ENCODE data around the gene TMCO6. TPM values are rescaled to one million over a fixed set of nuclear protein-coding genes. Genes with fewer than 3 reads are reported as not detected.
"Not testable (repeated sequence)": the region's sequence is repeated elsewhere in the genome, so short reads cannot be mapped to it uniquely, and the experiment has no call there.

The TMCO6 gene
- polyA plus RNA-seq, 1 donor from 2014 or later = 23.5 TPM

GRCh38 chr5:140611020-140611521, 28.2 kb upstream of the TMCO6 start:
- H3F3A ChIP-seq (ENCODE audit: insufficient read depth, low read length, poor library complexity, severe bottlenecking) = no peaks in the 10 kb centered on the region
- no peak overlapping the region for H3K4me2 ChIP-seq (ENCODE audit: low read length)
- no peaks in the 10 kb centered on the region for H3K9me2 ChIP-seq (ENCODE audit: insufficient read depth, low read length)
- no peak overlapping the region for H3K27ac ChIP-seq (ENCODE audit: low read length)
- no peaks in the 10 kb centered on the region for H4K20me1 ChIP-seq (ENCODE audit: insufficient read depth)
- no peak overlapping the region for H3K4me3 ChIP-seq (ENCODE audit: low read length)
- H3K9me3 ChIP-seq (ENCODE audit: low read length) = no peaks in the 10 kb centered on the region
- no peaks in the 10 kb centered on the region for H3K79me2 ChIP-seq (replicated peaks; ENCODE audit: insufficient read depth, low read length)
- no peak overlapping the region for H3K9ac ChIP-seq (ENCODE audit: low read length)
- no peak for TF ChIP-seq MXI1 (conservative IDR thresholded peaks at IDR 0.05; ENCODE audit: poor library complexity, severe bottlenecking)
- TF ChIP-seq REST (IDR thresholded peaks at IDR 0.05; ENCODE audit: borderline replicate concordance) = no peak
- no peak for TF ChIP-seq EP300 (conservative IDR thresholded peaks at IDR 0.05; ENCODE audit: poor library complexity, severe bottlenecking)
- no peak for TF ChIP-seq TAF1 (IDR thresholded peaks at IDR 0.05; ENCODE audit: low read depth)
- TF ChIP-seq EZH2 (IDR thresholded peaks at IDR 0.05; ENCODE audit: borderline replicate concordance, insufficient read depth, low read length, poor library complexity, severe bottlenecking) = no peak
- no peaks in the 10 kb centered on the region for H3K27me3 ChIP-seq (ENCODE audit: insufficient read depth, low read depth, low read length)
- H2AFZ ChIP-seq (ENCODE audit: low read depth, low read length) = no peak overlapping the region
- no peaks in the 10 kb centered on the region for H3K36me3 ChIP-seq (ENCODE audit: insufficient read depth, low read length)

DNA sequence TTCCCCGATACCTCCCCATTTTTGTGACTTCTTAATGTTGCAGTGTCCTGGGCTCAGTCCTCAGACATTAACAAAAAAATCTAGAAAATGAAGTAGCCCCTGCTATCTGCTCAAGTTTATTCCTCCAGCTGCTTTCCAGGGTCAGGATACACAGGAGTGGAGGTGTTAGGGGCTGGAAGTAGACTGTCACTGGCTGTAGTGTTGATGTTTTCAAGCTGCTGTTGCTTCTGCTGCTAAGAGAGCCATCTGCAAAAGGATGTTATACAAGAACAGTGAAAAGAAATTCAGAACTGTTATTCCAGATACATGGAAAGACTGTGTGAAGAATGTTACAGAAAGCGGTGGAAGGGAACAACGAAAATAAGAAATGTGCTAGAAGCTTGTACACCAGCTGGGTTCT, 16.9 kb upstream of the TMCO6 start:
- Histone ChIP-seq H2AFZ (ENCODE audit: low read depth, low read length) (no peak overlapping the region), H4K20me1 (ENCODE audit: insufficient read depth) (no peaks in the 10 kb centered on the region), H3K27me3 (ENCODE audit: insufficient read depth, low read depth, low read length) (no peaks in the 10 kb centered on the region), H3K9ac (ENCODE audit: low read length) (no peak overlapping the region), H3F3A (ENCODE audit: insufficient read depth, low read length, poor library complexity, severe bottlenecking) (no peaks in the 10 kb centered on the region), H3K4me2 (ENCODE audit: low read length) (no peak overlapping the region), H3K36me3 (ENCODE audit: insufficient read depth, low read length) (no peaks in the 10 kb centered on the region), H3K27ac (ENCODE audit: low read length) (no peak overlapping the region), H3K4me3 (ENCODE audit: low read length) (no peak overlapping the region), H3K9me3 (ENCODE audit: low read length) (no peaks in the 10 kb centered on the region), H3K9me2 (ENCODE audit: insufficient read depth, low read length) (no peaks in the 10 kb centered on the region), H3K79me2 (replicated peaks; ENCODE audit: insufficient read depth, low read length) (no peaks in the 10 kb centered on the region)
- TF ChIP-seq EP300 (conservative IDR thresholded peaks at IDR 0.05; ENCODE audit: poor library complexity, severe bottlenecking) (no peak), EZH2 (IDR thresholded peaks at IDR 0.05; ENCODE audit: borderline replicate concordance, insufficient read depth, low read length, poor library complexity, severe bottlenecking) (no peak), SMC3 (conservative IDR thresholded peaks at IDR 0.05; ENCODE audit: poor library complexity) (no peak), TAF1 (IDR thresholded peaks at IDR 0.05; ENCODE audit: low read depth) (no peak), REST (IDR thresholded peaks at IDR 0.05; ENCODE audit: borderline replicate concordance) (no peak), MXI1 (conservative IDR thresholded peaks at IDR 0.05; ENCODE audit: poor library complexity, severe bottlenecking) (no peak), POLR2AphosphoS5 (IDR thresholded peaks at IDR 0.05) (no peak)

DNA sequence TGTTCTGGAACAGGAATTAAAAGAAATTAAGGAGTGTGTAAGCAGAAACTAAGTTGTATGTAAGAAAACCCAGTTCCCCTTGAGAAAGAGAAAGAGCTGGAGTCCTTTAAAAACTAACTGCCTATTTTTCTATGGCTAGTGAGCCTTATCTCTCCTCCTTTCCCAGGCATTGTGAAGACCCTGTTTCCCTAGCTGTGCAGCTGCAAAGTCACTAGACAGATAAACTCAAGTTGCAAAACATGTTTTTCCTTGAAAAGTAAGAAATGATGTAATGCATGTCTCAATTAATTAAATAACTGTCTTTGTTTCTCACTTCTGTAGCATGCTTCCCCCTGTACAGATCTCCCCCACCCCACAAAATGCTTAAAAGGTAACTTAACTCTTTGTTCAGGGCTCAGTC, 16.2 kb upstream of the TMCO6 start:
- not testable (repeated sequence) for H4K20me1 ChIP-seq (ENCODE audit: insufficient read depth); H3K4me2 ChIP-seq (ENCODE audit: low read length); H3K4me3 ChIP-seq (ENCODE audit: low read length); H3K36me3 ChIP-seq (ENCODE audit: insufficient read depth, low read length); H3K9me2 ChIP-seq (ENCODE audit: insufficient read depth, low read length); H3K27me3 ChIP-seq (ENCODE audit: insufficient read depth, low read depth, low read length); H3K9me3 ChIP-seq (ENCODE audit: low read length); H3K27ac ChIP-seq (ENCODE audit: low read length); H3F3A ChIP-seq (ENCODE audit: insufficient read depth, low read length, poor library complexity, severe bottlenecking); H3K79me2 ChIP-seq (replicated peaks; ENCODE audit: insufficient read depth, low read length); H2AFZ ChIP-seq (ENCODE audit: low read depth, low read length); H3K9ac ChIP-seq (ENCODE audit: low read length)

GRCh38 chr5:140624886-140625285, 14.4 kb upstream of the TMCO6 start:
- H3K27ac ChIP-seq (ENCODE audit: low read length); H3K9ac ChIP-seq (ENCODE audit: low read length); H3K4me3 ChIP-seq (ENCODE audit: low read length); H3K36me3 ChIP-seq (ENCODE audit: insufficient read depth, low read length); H4K20me1 ChIP-seq (ENCODE audit: insufficient read depth); H3K9me3 ChIP-seq (ENCODE audit: low read length); H3K4me2 ChIP-seq (ENCODE audit: low read length); H2AFZ ChIP-seq (ENCODE audit: low read depth, low read length); H3K27me3 ChIP-seq (ENCODE audit: insufficient read depth, low read depth, low read length); H3F3A ChIP-seq (ENCODE audit: insufficient read depth, low read length, poor library complexity, severe bottlenecking); H3K79me2 ChIP-seq (replicated peaks; ENCODE audit: insufficient read depth, low read length); H3K9me2 ChIP-seq (ENCODE audit: insufficient read depth, low read length): not testable (repeated sequence)

All from neural cell (in vitro differentiated cells).